HG03457 (cell line): ENCODE results near the gene SLC46A3.
"Not testable (repeated sequence)": the region's sequence is repeated elsewhere in the genome, so short reads cannot be mapped to it uniquely, and the experiment has no call there.

Experiments
- ATAC-seq: cut with Tn5 transposase; IDR thresholded peaks from one replicate; pipeline ENCODE4 v1.9.1; 2021; ENCODE audit warnings: moderate number of reproducible peaks; ENCODE audit not compliant: unreplicated experiment

SLC46A3 gene, protein sequence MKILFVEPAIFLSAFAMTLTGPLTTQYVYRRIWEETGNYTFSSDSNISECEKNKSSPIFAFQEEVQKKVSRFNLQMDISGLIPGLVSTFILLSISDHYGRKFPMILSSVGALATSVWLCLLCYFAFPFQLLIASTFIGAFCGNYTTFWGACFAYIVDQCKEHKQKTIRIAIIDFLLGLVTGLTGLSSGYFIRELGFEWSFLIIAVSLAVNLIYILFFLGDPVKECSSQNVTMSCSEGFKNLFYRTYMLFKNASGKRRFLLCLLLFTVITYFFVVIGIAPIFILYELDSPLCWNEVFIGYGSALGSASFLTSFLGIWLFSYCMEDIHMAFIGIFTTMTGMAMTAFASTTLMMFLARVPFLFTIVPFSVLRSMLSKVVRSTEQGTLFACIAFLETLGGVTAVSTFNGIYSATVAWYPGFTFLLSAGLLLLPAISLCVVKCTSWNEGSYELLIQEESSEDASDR

DNA sequence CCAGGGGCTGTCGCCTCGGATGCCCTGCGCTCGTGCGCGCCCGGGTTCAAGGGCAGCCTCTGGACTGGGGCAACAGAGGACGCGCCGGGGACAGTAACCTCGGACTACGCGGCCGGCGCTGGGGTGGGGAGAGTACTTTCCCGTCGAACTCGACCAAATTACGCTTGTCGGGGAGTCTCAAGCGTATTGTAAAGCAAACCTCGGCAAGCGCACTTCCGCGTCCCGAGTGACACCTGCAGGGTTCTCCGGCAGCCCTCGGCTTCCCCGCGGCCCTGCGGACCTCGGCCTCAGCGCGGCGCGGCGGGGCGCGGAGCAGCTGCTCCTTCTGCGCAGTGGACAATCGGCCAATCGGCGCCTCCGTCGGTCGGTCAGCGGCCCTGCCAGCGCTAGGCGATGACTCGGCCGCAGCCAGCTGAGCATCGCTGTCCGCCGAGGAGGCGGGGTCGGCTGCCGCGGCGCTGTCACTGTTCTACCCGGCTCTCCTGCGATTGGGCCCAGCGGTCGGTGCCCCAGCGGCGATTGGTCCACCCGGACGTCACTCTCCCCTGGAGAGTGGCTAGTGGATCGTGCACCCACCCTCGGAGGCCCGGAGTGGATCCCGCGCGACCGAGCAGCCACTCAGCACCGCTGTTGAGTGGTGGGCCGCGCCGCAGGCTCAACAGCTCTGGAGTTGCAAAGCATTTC, at the start of gene SLC46A3:
Gene SLC46A3, minus strand, starts transcription at position 428 of the 684 bp plus-strand sequence. CDS start 972 bp downstream, outside the sequence.
- peak; percentile 98 for ATAC-seq

DNA sequence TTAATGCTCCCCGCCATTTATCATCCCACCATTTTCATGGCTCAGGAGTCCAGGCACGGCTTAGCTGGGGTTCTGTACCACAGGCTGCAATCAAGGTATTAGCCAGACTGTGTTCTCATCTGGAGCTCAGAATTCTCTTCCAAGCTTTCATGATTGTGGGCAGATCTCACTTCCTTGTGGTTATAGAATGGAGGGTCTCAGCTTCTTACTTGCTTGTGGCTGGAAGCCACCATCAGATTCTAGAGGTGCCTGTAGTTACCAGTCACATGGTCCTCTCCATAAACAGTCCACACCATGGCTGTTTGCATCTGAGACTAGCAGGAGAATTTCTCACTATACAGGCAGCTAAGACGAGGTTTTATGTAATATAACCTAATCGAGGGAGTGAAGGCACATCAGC, 45.1 kb upstream of the SLC46A3 start:
- no peak for ATAC-seq

DNA sequence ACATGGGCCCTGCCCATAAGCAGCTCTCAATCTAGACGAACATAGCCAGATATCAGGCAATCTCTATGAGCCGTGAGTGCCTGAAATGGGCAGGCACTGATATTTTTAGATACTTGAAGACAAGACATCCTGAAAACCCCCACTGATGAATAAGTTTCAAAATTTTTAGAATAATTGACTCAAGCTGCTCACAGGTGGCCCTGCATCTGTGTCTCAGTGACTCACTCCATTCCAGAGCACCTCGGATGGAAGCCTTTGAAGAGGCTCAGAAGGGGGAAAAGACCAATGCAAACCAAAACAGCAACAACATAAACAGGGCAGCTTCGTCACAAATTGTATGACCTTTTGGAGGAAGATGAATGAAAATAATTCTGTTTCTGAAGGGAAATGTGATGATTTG, 42.8 kb upstream of the SLC46A3 start:
- no peak for ATAC-seq

DNA sequence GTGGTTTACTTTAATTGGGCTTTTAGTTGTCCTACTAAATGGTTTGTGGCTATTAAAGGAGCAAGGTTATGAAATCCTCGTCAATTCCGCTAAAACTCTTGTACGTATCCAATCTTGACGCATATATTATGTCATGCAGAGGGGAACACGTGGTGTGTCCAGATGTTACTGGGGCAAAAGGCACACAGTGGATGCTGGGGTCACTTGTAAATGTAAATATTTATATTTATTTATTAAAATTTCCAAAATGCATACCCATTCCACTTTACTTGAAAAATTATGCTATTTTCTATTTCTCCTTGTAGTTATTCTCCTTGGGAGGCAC, 36.7 kb upstream of the SLC46A3 start:
- no peak for ATAC-seq

DNA sequence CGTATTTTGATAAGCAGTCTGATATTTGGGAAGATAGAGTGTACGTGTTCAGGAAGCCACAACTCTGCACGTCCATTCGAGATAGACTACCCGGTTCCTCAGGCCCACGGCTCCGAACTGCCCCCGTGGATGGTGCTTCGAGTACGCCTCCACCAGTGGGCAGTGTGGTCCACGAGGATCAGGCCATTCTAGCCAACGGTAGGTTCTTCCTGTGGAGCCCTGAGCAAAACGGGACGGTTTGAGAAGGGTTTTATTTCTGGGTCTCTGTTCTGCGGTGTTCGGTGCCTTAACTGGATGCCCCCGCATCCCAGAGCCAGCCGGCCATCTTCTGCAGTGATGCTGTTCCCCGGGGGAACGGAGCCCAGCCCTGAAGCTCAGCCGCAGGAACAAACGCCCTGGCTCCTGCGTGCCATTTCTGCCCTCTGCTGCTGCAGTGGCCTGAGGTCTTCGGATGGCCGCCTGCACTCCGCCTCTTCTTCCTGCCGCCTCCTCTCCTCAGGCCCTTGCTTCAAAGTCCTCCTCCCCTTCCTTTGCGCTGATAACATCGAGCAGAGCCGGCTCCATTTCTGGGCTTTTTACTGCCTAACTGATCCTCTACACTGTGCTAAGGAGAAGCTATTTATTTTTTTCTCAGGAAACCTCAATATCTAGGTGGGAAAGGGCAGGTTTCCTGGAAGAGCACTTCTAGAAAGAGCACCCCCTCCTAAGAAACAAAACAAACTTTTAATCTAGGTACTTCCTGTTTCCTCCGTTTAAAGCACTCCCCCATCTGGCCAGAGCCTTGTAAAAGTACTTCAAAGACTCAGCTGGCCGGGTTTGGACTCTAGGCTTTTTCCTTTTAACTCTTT, 36.2 kb upstream of the SLC46A3 start:
- no peak for ATAC-seq

DNA sequence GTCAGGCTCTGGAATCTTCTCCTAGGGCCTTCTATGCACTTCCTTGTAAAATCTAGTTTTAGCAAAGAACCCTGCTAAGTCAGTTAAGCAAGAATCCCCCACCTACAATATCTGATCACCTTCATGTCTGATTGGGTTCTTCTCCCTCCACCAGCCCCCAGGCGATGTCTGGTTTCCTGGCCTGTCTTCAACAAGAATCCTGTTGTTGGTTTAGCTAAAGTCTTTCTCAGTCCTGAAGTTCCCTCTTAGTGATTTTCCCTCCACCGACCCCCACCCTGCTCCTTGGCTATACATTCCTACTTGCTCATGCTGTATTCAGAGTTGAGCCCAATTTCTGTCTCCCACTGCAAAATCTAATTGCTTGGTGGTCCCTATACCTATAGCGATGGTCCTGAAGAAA, 35.2 kb upstream of the SLC46A3 start:
- ATAC-seq: no peak

DNA sequence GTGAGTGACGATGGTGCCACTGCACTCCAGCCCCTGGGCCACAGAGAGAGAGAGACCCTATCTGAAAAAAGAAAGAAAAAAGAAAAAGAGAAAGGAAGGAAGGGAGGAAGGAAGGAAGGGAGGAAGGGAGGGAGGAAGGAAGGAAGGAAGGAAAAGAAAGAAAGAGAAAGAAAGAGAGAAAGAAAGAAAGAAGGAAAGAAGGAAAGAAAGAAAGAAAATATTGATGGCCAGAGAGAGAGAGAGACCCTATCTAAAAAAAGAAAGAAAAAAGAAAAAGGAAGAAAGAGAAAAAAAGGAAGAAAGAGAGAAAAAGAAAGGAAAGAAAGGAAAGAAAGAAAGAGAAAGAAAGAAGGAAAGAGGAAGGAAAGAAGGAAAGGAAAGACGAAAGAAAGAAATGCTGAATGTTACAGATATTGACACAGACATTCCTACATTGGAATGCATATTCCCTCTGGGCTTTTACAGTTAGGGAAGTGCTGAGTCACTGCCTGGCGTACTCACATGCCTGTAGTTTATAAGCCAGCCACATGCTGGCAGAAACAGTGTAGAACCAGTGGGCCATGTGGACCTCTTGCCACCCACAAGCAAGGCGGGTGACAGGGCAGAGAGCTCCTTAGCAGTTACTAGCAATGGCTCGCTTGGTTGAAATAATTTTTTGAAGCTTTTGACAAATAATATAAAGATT, 34.6 kb upstream of the SLC46A3 start:
- no peak for ATAC-seq

DNA sequence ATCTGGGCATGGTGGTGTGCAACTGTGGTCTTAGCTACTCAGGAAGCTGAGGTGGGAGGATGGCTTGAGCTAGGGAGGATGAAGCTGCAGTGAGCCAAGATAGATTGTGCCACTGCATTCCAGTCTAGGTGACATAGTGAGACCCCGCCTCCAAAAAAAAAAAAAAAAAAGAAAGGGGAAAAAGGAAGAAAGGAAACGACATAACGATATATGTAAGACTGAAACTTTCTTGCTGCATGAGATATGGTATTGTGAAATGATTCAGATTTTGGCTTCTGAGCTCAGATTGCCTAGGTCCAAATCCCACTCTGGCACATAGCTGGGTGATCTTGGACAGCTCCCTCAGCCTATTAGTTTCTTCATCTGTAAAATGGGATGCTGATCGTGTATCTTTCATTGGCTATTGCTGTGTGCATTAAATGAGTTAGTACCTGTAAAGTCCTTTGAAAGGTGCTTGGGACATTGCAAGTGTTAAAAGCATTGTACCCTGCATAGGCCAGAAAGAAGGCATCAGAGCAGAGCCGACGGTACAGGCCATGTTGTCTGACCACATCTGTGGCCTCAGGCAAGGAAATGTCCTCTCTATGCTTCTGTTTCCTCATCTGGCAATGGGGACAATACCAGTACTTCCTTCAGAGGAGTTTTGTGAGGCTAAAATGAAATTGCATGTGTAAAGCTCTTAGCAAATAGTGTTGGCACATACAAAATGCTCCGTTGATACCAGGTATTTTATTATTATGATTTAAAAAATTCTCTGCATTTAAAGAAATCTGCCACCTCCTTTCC, 32.6 kb upstream of the SLC46A3 start:
- ATAC-seq: no peak

DNA sequence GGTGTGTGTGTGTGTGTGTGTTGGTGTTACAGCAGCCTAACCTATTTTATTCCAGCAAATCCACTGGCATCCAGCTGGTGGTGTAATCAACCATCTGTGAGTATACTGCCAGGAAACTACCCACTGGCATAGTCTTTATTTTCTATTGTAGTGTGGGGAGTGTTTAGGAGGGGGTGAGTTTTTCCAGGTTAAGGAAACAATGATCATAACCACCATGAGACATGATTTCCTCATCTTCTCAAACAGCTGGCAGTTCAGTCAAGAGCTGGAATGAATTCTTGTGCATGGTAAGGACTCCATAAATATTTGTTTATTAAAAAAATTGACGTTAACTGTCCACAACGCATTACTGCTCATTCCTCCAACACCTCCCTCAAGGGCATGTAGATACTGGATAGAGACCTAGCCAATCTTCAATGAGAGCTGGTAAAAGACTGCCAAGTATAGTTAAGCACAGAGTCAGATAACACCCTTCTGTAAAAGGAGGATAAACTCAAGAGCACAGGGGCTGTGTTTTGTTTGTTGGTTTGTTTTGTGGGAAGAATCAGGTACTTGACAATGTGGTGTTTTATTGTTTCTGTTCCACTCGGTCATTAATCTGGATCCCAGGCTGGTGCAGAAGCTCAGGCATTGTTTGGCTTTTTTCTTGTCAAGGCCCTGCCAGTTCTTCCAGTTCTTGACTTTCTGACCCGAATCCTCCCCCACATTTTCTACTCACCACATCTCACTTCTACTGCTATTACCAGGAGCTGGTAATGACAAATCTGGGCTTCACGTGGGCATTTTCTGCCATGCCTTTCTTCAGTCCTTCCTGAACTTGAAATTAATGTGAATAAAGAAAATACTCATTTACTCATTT, 31.6 kb upstream of the SLC46A3 start:
- no peak for ATAC-seq

DNA sequence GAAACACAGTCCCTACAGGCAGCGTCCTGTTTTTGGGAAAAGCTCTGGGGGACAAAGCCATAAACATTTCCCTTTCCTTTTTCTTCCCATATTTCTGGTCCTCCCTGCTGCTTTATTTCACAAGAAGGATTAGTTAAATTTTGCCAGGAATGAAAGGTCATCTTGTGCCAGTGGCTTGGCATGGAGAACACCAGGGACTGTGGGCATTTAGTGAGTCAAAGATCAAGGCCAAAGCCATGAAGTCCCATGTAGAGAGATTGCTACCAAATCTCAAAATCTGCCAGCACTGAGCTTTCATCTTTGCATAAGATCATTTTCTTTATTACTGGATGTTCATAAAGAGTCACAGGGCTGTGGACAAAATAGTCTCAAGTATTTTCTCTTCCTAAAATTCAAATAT, 29.1 kb upstream of the SLC46A3 start:
- ATAC-seq: no peak

DNA sequence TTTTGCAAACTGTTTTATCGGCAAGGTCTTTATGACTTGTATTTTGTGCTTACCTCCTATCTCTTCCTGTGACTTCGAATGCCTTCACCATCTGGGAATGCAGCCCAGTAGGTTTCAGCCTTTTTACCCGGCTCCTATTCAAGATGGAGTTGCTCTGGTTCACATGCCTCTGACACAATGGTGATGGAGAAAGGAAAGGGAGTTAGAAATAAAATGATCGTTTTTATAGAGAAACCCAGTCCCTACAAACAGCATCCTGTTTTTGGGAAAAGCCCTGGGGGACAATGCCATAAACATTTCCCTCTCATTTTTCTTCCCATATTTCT, 27.5 kb upstream of the SLC46A3 start:
- no peak for ATAC-seq

DNA sequence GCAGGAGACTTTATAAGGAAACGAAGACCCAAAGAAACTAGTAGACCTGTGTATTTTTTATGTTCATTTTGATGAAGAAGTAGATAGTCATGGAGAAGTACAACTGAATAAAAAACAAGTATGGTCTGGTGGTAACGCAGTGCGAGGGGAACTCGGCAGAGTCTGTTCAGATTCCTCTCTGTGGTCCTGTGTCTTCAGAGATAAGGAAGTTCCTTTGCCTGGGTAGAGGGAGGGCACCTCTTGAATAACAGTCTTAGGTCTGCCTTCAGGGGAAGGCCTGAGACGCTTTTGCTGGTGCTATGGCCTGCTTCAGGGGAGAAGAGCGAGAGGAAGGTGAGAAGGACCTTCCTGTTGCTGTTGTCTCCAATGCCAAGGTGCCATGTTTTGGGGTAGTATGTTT, 25.9 kb upstream of the SLC46A3 start:
- ATAC-seq: no peak

DNA sequence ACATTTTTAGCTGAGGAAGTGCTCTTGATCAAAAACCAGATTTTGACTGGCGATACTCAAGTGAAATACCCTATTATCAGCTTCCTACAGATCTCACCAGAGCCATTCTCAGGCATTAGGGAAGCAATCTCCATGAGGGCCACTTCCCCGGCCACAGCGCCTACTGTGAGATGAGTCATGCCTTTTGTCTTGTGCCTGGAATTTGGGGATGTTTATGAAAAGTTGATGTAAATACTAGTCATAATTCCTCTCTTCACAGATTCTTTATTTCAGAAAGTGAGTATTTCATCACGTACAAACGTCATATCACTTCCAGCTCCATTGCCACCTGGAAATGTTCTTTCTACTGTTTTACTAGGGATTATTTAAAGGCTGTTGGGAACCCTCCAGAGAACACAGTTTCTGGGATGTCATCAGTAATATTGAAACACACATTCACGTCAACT, 25.3 kb upstream of the SLC46A3 start:
- ATAC-seq: no peak

DNA sequence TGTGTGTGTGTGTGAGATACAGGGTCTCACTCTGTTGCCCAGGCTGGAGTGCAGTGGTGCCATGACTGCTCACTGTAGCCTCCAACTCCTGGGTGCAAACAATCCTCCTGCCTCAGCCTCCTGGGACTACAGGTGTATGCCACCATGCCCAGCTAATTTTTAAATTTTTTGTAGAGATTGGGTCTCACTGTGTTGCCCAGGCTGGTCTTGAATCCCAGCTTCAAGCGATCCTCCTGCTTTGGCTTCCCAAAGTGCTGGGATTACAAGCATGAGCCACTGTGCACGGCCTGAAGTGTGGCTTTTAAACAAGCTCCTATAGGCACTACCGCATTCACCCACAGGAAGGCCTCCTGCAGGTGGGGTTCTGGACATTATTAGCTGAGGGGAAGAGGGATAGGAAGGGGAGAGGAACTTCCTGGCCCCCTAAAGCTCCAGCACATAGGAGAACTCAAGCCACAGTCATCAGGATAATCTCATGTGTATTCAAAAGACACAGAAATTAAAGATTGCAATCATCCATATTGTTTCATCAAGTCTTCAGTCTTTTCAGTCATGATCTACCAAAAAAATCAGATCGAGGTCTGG, 24.8 kb upstream of the SLC46A3 start:
- ATAC-seq: no peak

DNA sequence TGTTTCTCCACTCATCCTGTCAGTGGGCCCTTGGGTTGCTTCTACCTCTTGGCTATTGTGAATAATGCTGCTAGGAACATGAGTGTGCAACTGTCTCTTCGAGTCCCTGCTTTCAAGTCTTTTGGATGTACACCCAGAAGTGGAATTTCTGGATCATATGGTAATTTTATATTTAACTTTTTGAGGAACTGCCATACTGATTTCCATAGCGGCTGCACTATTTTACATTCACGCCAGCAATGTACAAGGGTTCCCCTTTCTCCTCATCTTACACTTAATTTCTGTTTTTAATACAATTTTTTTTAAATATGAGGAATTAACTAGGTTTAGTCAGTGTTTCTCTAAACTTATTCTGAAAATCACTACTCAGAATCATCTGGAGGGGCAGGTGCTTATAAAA, 24.2 kb upstream of the SLC46A3 start:
- no peak for ATAC-seq

DNA sequence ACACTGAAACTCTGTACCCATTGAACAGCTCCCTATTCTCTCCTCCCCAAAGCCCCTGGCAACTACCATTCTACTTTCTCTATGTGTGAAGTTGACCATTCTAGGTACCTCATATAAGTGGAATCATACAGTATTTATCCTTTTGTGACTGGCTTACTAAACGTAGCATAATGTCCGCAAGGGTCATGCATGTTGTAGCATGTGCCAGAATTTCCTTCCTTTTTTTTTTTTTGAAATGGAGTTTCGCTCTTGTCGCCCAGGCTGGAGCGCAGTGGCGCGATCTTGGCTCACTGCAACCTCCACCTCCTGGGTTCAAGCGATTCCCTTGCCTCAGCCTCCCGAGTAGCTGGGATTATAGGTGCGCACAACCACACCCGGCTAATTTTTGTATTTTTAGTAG, 23.7 kb upstream of the SLC46A3 start:
- ATAC-seq: not testable (repeated sequence)

DNA sequence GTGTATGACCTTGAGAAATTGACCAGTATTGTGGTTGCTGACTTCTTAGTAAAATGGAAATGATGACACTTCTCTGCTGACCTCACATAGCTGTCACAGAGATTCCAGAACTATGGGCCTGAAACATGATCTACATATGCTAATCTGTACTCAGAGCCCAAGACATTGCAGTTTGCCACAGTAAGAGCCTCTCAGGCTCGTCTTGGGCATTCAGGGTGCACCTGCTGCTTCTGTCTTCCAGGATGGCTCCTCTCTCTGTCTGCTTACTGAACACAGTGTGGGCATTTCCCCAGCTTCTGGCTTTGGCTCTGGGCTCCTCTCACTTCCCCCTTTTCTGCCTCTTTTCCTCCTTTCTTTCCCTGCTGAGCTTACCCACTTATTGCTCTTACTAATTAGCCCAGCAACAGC, 22.3 kb upstream of the SLC46A3 start:
- ATAC-seq: no peak

DNA sequence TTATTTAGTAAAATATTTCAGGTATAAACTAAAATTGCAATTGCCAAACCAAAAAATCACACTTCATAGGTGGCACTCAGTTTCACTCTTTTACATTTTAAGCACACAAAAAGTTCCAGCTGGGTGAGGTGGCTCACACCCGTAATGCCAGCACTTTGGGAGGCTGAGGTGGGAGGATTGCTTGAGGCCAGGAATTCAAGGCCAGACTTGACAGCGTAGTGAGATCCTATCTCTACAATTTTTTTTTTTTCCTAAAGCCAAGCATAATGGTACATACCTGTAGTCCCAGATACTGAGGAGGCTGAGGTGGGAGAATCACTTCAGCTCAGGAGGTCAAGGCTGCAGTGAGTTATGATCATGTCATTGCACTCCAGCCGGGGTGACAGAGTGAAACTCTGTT, 20.6 kb upstream of the SLC46A3 start:
- ATAC-seq: no peak

DNA sequence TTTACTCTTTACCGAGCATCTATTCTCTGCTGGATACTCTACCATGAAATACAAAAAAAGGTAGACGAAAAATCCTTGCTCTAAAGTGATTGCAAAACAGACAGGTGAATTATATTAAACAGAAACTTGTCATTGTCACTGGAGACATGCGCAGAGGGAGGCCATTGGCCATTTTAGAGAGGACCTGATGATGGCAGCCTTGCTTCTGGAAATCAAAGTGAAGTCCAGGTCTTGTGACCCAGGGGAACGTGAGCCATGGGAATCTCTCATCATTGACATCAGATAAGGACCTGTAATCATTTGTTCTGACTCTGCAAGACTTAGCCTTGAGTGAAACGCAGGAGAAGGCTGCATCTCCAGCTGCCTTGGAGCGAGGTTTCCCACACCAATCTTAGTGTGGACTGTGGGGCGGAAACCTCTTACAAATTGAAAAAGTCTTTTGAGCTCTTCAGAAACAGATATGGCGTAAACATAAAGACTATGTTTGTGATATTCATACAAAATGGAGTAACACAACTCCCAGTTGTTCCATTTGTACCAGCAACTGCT, 16.8 kb upstream of the SLC46A3 start:
- ATAC-seq: no peak
